GM23338 (cell line): Measurements from ENCODE around the gene CCR6. TPM values are rescaled to one million over a fixed set of nuclear protein-coding genes. Genes with fewer than 3 reads are reported as not detected.

Source experiments
- ATAC-seq: fragments of 200-7000 bp; cut with Tn5 transposase; 3 replicates; pipeline ENCODE4 v1.9.1; 2020
- DNase-seq: peaks from one replicate; pipeline ENCODE4 v3.0.0-alpha.2; 2015; ENCODE audit warnings: low spot score
- H2AFZ ChIP-seq: fragments of 200-600 bp; sonication (generic); 2 replicates; pipeline ENCODE4 v1.8.0; 2016; ENCODE audit warnings: antibody characterized with exemption, mild to moderate bottlenecking, moderate library complexity
- H3F3A ChIP-seq: fragments of 200-600 bp; sonication (generic); replicated peaks from 2 replicates; pipeline ENCODE4 v1.8.0; 2017; ENCODE audit warnings: antibody characterized with exemption, mixed run types, low read depth
- H3K27ac ChIP-seq: fragments of 200-600 bp; sonication (generic); 2 replicates; pipeline ENCODE4 v1.6.1; 2016; ENCODE audit warnings: low read depth
- H3K27me3 ChIP-seq: fragments of 200-600 bp; sonication (generic); 2 replicates; pipeline ENCODE4 v1.8.0; 2016; ENCODE audit warnings: mild to moderate bottlenecking, mixed run types, moderate library complexity; ENCODE audit not compliant: insufficient read depth
- H3K36me3 ChIP-seq: fragments of 200-600 bp; sonication (generic); 2 replicates; pipeline ENCODE4 v1.8.0; 2016; ENCODE audit warnings: mild to moderate bottlenecking; ENCODE audit not compliant: insufficient read depth
- H3K4me1 ChIP-seq: fragments of 200-600 bp; sonication (generic); 2 replicates; pipeline ENCODE4 v1.8.0; 2016; ENCODE audit warnings: mild to moderate bottlenecking, moderate library complexity; ENCODE audit not compliant: insufficient read depth
- H3K4me2 ChIP-seq: fragments of 200-600 bp; sonication (generic); 2 replicates; pipeline ENCODE4 v1.7.1; 2017; ENCODE audit warnings: mixed run types
- H3K4me3 ChIP-seq: fragments of 200-600 bp; sonication (generic); 2 replicates; pipeline ENCODE4 v1.6.1; 2016; ENCODE audit warnings: mixed run types
- H3K79me2 ChIP-seq: fragments of 200-600 bp; sonication (generic); replicated peaks from 2 replicates; pipeline ENCODE4 v1.8.0; 2017; ENCODE audit warnings: mild to moderate bottlenecking; ENCODE audit not compliant: insufficient read depth
- H3K9me2 ChIP-seq: fragments of 200-600 bp; sonication (generic); 2 replicates; pipeline ENCODE4 v1.8.0; 2017; ENCODE audit not compliant: insufficient read depth
- H4K20me1 ChIP-seq: fragments of 200-600 bp; sonication (generic); replicated peaks from 2 replicates; pipeline ENCODE4 v1.8.0; 2017; ENCODE audit warnings: mild to moderate bottlenecking; ENCODE audit not compliant: insufficient read depth
- H3K27ac Mint-ChIP-seq: 2 replicates; pipeline ENCODE4 v1.8.0; 2020; ENCODE audit warnings: inconsistent platforms, mild to moderate bottlenecking, moderate library complexity, mixed read lengths
- H3K27me3 Mint-ChIP-seq: 3 replicates; pipeline ENCODE4 v1.8.0; 2022; ENCODE audit warnings: low read depth, mild to moderate bottlenecking, moderate library complexity, mixed read lengths, inconsistent platforms; ENCODE audit not compliant: insufficient read depth, poor library complexity
- H3K36me3 Mint-ChIP-seq: 3 replicates; pipeline ENCODE4 v1.8.0; 2021; ENCODE audit warnings: low read depth, mild to moderate bottlenecking, inconsistent platforms, moderate library complexity, mixed read lengths
- H3K4me1 Mint-ChIP-seq: 3 replicates; pipeline ENCODE4 v1.8.0; 2020; ENCODE audit warnings: mild to moderate bottlenecking, inconsistent platforms, mixed read lengths
- H3K4me3 Mint-ChIP-seq: 3 replicates; pipeline ENCODE4 v1.8.0; 2021; ENCODE audit warnings: moderate library complexity, mild to moderate bottlenecking, inconsistent platforms, mixed read lengths
- H3K9me3 Mint-ChIP-seq: 3 replicates; pipeline ENCODE4 v1.8.0; 2020; ENCODE audit warnings: moderate library complexity, mild to moderate bottlenecking, inconsistent platforms, mixed read lengths
- EZH2 ChIP-seq: fragments of 200-600 bp; sonication (generic); IDR thresholded peaks from one replicate; pipeline ENCODE4 v1.8.0; 2017; ENCODE audit warnings: antibody characterized with exemption, mild to moderate bottlenecking, low read depth; ENCODE audit not compliant: unreplicated experiment
- POLR2AphosphoS5 ChIP-seq: IDR thresholded peaks from 2 replicates; pipeline ENCODE4 v1.6.1; 2016; ENCODE audit warnings: antibody characterized with exemption, low read depth
- ZNF114 ChIP-seq: fragments of 250-450 bp; sonication (Bioruptor Pico); IDR thresholded peaks from 2 replicates; pipeline ENCODE4 v1.5.0; 2020; ENCODE audit warnings: mild to moderate bottlenecking, moderate library complexity
- ZNF331 ChIP-seq: fragments of 250-450 bp; sonication (Bioruptor Pico); IDR thresholded peaks from 2 replicates; pipeline ENCODE4 v1.5.0; 2020; ENCODE audit warnings: low read depth, mild to moderate bottlenecking, moderate library complexity
- polyA plus RNA-seq: library from polyadenylated mRNA; unstranded; fragments of >200 nt; fragmentation: Nextera tagmentation; extraction: Ambion mirVana; gene quantifications from 2 replicates; pipeline ENCODE4 v1.2.1, GENCODE V29; 2016
- total RNA-seq: library from RNA; depleted of rRNA; stranded (reverse); fragments of >200 nt; shearing (Covaris generic); gene quantifications from 2 replicates; pipeline ENCODE4 v1.2.3, GENCODE V29; 2014
- TF ChIP-seq, protein P1 (sequence below): fragments of 250-450 bp; sonication (Bioruptor Pico); IDR thresholded peaks from 2 replicates; pipeline ENCODE4 v1.5.0; 2020; ENCODE audit warnings: mild to moderate bottlenecking, moderate library complexity
- TF ChIP-seq, protein P2 (sequence below): IDR thresholded peaks from 2 replicates; pipeline ENCODE4 v1.6.1; 2016; ENCODE audit warnings: antibody characterized with exemption

The CCR6 gene
- total and polyA plus RNA-seq, 2 experiments from 2014 or later: not detected

DNA sequence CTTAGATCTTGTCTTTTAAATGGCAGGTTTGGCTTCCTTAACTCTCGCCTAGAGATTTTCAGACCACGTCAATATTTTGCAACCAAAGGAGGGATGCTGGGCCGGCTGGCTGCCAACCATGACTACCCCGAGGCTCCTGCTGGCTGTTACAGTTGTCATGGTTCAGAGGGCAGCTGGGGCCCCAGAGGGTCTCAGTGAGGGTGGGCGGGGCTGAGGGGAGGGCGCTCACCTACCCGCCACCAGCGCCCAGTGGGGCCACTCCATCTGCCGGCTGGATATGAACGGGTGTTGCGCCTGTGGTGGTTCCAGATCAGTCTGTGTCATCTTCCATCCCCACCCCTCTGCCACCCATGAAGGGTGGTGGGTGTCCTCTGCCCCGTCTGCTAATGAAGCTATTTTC is 22.6 kb downstream of the CCR6 start:
- H3K9me2 ChIP-seq: peaks cover 12% of the 10 kb centered on the region; the same call in 1 of the 2 replicates
- TF ChIP-seq ZNF331 (CRISPR knock-in tag) (no peak), POLR2AphosphoS5 (no peak)
- TF ChIP-seq, protein P1, sequence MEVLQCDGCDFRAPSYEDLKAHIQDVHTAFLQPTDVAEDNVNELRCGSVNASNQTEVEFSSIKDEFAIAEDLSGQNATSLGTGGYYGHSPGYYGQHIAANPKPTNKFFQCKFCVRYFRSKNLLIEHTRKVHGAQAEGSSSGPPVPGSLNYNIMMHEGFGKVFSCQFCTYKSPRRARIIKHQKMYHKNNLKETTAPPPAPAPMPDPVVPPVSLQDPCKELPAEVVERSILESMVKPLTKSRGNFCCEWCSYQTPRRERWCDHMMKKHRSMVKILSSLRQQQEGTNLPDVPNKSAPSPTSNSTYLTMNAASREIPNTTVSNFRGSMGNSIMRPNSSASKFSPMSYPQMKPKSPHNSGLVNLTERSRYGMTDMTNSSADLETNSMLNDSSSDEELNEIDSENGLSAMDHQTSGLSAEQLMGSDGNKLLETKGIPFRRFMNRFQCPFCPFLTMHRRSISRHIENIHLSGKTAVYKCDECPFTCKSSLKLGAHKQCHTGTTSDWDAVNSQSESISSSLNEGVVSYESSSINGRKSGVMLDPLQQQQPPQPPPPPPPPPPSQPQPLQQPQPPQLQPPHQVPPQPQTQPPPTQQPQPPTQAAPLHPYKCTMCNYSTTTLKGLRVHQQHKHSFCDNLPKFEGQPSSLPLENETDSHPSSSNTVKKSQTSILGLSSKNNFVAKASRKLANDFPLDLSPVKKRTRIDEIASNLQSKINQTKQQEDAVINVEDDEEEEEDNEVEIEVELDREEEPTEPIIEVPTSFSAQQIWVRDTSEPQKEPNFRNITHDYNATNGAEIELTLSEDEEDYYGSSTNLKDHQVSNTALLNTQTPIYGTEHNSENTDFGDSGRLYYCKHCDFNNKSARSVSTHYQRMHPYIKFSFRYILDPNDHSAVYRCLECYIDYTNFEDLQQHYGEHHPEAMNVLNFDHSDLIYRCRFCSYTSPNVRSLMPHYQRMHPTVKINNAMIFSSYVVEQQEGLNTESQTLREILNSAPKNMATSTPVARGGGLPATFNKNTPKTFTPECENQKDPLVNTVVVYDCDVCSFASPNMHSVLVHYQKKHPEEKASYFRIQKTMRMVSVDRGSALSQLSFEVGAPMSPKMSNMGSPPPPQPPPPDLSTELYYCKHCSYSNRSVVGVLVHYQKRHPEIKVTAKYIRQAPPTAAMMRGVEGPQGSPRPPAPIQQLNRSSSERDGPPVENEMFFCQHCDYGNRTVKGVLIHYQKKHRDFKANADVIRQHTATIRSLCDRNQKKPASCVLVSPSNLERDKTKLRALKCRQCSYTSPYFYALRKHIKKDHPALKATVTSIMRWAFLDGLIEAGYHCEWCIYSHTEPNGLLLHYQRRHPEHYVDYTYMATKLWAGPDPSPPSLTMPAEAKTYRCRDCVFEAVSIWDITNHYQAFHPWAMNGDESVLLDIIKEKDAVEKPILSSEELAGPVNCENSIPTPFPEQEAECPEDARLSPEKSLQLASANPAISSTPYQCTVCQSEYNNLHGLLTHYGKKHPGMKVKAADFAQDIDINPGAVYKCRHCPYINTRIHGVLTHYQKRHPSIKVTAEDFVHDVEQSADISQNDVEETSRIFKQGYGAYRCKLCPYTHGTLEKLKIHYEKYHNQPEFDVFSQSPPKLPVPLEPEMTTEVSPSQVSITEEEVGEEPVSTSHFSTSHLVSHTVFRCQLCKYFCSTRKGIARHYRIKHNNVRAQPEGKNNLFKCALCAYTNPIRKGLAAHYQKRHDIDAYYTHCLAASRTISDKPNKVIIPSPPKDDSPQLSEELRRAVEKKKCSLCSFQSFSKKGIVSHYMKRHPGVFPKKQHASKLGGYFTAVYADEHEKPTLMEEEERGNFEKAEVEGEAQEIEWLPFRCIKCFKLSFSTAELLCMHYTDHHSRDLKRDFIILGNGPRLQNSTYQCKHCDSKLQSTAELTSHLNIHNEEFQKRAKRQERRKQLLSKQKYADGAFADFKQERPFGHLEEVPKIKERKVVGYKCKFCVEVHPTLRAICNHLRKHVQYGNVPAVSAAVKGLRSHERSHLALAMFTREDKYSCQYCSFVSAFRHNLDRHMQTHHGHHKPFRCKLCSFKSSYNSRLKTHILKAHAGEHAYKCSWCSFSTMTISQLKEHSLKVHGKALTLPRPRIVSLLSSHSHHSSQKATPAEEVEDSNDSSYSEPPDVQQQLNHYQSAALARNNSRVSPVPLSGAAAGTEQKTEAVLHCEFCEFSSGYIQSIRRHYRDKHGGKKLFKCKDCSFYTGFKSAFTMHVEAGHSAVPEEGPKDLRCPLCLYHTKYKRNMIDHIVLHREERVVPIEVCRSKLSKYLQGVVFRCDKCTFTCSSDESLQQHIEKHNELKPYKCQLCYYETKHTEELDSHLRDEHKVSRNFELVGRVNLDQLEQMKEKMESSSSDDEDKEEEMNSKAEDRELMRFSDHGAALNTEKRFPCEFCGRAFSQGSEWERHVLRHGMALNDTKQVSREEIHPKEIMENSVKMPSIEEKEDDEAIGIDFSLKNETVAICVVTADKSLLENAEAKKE: no peak
- peaks cover 23% of the 10 kb centered on the region for H3K27me3 Mint-ChIP-seq
- no peak overlapping the region for H3K4me3 ChIP-seq
- no peaks in the 10 kb centered on the region; the same call in 1 of the 2 replicates for H3F3A ChIP-seq
- H3K27ac ChIP-seq: no peak overlapping the region
- H3K27me3 ChIP-seq: peaks cover 11% of the 10 kb centered on the region; the same call in 1 of the 2 replicates
- H3K9me3 Mint-ChIP-seq: peaks cover 11% of the 10 kb centered on the region
- H3K36me3 ChIP-seq: no peaks in the 10 kb centered on the region; the same call in 1 of the 2 replicates
- no peaks in the 10 kb centered on the region for H4K20me1 ChIP-seq
- no peak overlapping the region for H3K27ac Mint-ChIP-seq
- peaks cover 37% of the 10 kb centered on the region for H3K4me1 Mint-ChIP-seq
- H3K4me2 ChIP-seq: no peak overlapping the region
- H3K36me3 Mint-ChIP-seq: peaks cover 11% of the 10 kb centered on the region; the same call in 2 of the 3 replicates
- no peak overlapping the region for H3K4me3 Mint-ChIP-seq
- no peak overlapping the region for H2AFZ ChIP-seq
- no peak for ATAC-seq
- no peak for DNase-seq
- peaks cover 43% of the 10 kb centered on the region for H3K4me1 ChIP-seq
- no peaks in the 10 kb centered on the region for H3K79me2 ChIP-seq

DNA sequence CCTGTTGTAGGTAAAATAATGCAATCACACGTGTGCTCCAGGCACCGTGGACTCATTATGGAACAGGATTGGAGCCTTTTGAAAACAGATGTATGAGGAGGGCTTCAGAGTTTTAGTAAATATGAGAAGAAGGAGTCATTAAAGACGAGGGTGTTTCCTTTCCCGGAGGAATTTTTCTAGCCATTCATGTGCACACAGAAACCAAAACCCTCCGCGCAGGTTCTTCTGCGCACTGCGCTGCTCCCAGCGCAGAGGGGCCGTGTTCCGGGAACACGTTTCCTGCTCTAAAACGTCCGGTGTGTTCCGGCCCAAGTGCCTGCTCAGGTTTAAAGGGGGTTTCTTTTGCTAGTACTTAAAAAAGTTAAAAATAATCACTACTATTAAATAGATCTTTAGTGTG is 23.2 kb downstream of the CCR6 start:
- no peak overlapping the region for H3K4me3 ChIP-seq
- no peak for ATAC-seq
- TF ChIP-seq ZNF114 (CRISPR knock-in tag): no peak
- TF ChIP-seq, protein P2, sequence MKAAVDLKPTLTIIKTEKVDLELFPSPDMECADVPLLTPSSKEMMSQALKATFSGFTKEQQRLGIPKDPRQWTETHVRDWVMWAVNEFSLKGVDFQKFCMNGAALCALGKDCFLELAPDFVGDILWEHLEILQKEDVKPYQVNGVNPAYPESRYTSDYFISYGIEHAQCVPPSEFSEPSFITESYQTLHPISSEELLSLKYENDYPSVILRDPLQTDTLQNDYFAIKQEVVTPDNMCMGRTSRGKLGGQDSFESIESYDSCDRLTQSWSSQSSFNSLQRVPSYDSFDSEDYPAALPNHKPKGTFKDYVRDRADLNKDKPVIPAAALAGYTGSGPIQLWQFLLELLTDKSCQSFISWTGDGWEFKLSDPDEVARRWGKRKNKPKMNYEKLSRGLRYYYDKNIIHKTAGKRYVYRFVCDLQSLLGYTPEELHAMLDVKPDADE: no peak
- no peak for TF ChIP-seq EZH2

More for the DNA sequence above, 23.2 kb downstream of the CCR6 start:
- DNase-seq: no peak
- Histone ChIP-seq H3K27me3 (peaks cover 11% of the 10 kb centered on the region; the same call in 1 of the 2 replicates), H2AFZ (no peak overlapping the region), H3K4me2 (peak overlapping the region; percentile 30), H3K27ac (no peak overlapping the region), H4K20me1 (no peaks in the 10 kb centered on the region), H3K4me1 (peaks cover 41% of the 10 kb centered on the region), H3F3A (no peaks in the 10 kb centered on the region; the same call in 1 of the 2 replicates), H3K79me2 (no peaks in the 10 kb centered on the region), H3K36me3 (no peaks in the 10 kb centered on the region; the same call in 1 of the 2 replicates), H3K9me2 (peaks cover 16% of the 10 kb centered on the region; the same call in 1 of the 2 replicates)
- Mint-ChIP-seq H3K9me3 (peaks cover 16% of the 10 kb centered on the region), H3K4me1 (peaks cover 35% of the 10 kb centered on the region), H3K4me3 (peak overlapping the region; percentile 59), H3K36me3 (peaks cover 16% of the 10 kb centered on the region; the same call in 2 of the 3 replicates), H3K27me3 (peaks cover 24% of the 10 kb centered on the region), H3K27ac (no peak overlapping the region)
